ENCODE data around the gene NLRP6. TPM values are rescaled to one million over a fixed set of nuclear protein-coding genes. Genes with fewer than 3 reads are reported as not detected.

NLRP6 gene
- total and polyA plus RNA-seq, 2 of the 4 experiments (the other 2 are of a cell fraction) = not detected

DNA sequence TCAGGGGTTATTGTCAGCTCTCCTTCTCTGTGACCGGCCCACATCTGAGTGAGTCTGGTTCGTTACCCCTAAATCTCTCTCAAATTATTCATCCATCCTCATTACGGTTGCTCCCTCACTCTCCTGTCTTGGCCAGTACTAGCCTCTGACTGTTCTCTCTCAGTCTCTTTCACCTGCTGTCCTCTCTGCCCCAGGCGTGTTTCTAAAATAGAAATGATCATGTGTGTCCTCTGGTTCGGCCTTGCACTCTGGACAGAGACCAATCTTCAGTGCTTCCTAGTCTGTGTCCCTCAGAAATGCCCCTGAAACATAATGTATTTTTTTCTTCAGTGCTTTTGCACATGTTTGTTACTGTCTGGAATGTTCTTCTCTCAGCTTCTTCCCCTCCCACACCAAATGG is 36.6 kb upstream of the NLRP6 start:
- dilution Hi-C loops (cut with HindIII; ENCODE audit: low sequenced_read_pairs, unreplicated experiment) (no loop called here), in situ Hi-C loops (cut with MboI; ENCODE audit: low sequenced_read_pairs) (loop anchor here (5.0 kb wide), 1 partner anchor 36 kb away; the partner anchor contains the start of gene NLRP6), intact Hi-C loops (cut with micrococcal nuclease) (no loop called here)
- Histone ChIP-seq H4K20me1 (ENCODE audit: insufficient read depth, low read length) (peaks cover 12% of the 10 kb centered on the region), H2BK120ac (ENCODE audit: low read depth, low read length) (no peak overlapping the region), H2BK5ac (ENCODE audit: low read depth, low read length, poor library complexity, severe bottlenecking) (no peak overlapping the region), H2AFZ (replicated peaks; ENCODE audit: low read length, poor library complexity) (no peak overlapping the region), H3K36me3 (ENCODE audit: control insufficient read depth, insufficient read depth, low read length) (peaks cover 30% of the 10 kb centered on the region), H2AK5ac (ENCODE audit: low read depth, low read length) (no peak overlapping the region), H2BK20ac (ENCODE audit: low read depth, low read length) (no peak overlapping the region), H3K18ac (ENCODE audit: low read depth, low read length) (no peak overlapping the region), H3K9me3 (ENCODE audit: control insufficient read depth, insufficient read depth, low read length) (no peaks in the 10 kb centered on the region), H3K9ac (ENCODE audit: low read depth, low read length) (no peak overlapping the region), H2AK9ac (replicated peaks; ENCODE audit: low read depth, low read length, poor library complexity) (no peak overlapping the region), H4K8ac (ENCODE audit: low read depth in 2 of 2, low read length in 2 of 2) (no peak overlapping the region), H3K23ac (ENCODE audit: low read depth, low read length) (no peak overlapping the region), H3K27ac (ENCODE audit: insufficient read depth, low read length) (no peak overlapping the region), H3K4me2 (ENCODE audit: low read depth, low read length) (no peak overlapping the region), H3K56ac (ENCODE audit: extremely low read depth, insufficient read depth, low read length) (no peak overlapping the region), H3K4me3 (ENCODE audit: insufficient read depth, low read depth, low read length) (no peak overlapping the region), H3K79me1 (ENCODE audit: low read depth in 1 of 2, low read length in 2 of 2) (peaks cover 26 to 38% of the 10 kb centered on the region in 2 experiments), H4K91ac (ENCODE audit: insufficient read depth, low read depth, low read length) (no peak overlapping the region), H3K4me1 (ENCODE audit: control insufficient read depth, insufficient read depth, low read length) (no peaks in the 10 kb centered on the region; the same call in 1 of the 2 replicates), H2BK15ac (ENCODE audit: low read depth, low read length) (no peak overlapping the region), H3K14ac (replicated peaks; ENCODE audit: low read depth, low read length) (no peak overlapping the region), H4K5ac (ENCODE audit: low read depth, low read length) (no peak overlapping the region), H3K9me1 (ENCODE audit: insufficient read depth, low read length) (0 out of 2 replicates have a peak, but pooled peaks cover 5% of the 10 kb centered on the region), H3K4ac (ENCODE audit: low read depth, low read length) (no peak overlapping the region), H3K27me3 (ENCODE audit: control insufficient read depth, insufficient read depth, low read length) (no peaks in the 10 kb centered on the region)
- TF ChIP-seq MAZ (IDR thresholded peaks at IDR 0.05; ENCODE audit: borderline replicate concordance, low read depth, low read length) = no peak
- TF ChIP-seq RFX5 (IDR thresholded peaks at IDR 0.05; ENCODE audit: low read depth, low read length) = no peak
- TF ChIP-seq MXI1 (IDR thresholded peaks at IDR 0.05; ENCODE audit: borderline replicate concordance, low read depth, low read length) = no peak
- no peak for TF ChIP-seq SMC3 (IDR thresholded peaks at IDR 0.05; ENCODE audit: low read depth, low read length)
- no peak for TF ChIP-seq NFE2L2 (IDR thresholded peaks at IDR 0.05; ENCODE audit: low read depth, low read length)
- no peak for TF ChIP-seq USF2 (IDR thresholded peaks at IDR 0.05; ENCODE audit: low read depth, low read length)
- no peak for TF ChIP-seq BHLHE40 (IDR thresholded peaks at IDR 0.05; ENCODE audit: low read depth, low read length)
- TF ChIP-seq, protein P1, sequence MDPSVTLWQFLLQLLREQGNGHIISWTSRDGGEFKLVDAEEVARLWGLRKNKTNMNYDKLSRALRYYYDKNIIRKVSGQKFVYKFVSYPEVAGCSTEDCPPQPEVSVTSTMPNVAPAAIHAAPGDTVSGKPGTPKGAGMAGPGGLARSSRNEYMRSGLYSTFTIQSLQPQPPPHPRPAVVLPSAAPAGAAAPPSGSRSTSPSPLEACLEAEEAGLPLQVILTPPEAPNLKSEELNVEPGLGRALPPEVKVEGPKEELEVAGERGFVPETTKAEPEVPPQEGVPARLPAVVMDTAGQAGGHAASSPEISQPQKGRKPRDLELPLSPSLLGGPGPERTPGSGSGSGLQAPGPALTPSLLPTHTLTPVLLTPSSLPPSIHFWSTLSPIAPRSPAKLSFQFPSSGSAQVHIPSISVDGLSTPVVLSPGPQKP (IDR thresholded peaks at IDR 0.05; ENCODE audit: borderline replicate concordance, low read depth, low read length) = no peak
- no peak for TF ChIP-seq FOS (IDR thresholded peaks at IDR 0.05; ENCODE audit: low read depth, low read length)
- no peak for TF ChIP-seq CEBPB (IDR thresholded peaks at IDR 0.05; ENCODE audit: low read depth, low read length)
- no peak for TF ChIP-seq CHD1 (IDR thresholded peaks at IDR 0.05; ENCODE audit: low read depth, low read length)
- no peak for DNase-seq
- ChIA-PET CTCF (interaction anchor here (2.3 kb wide), 1 partner anchor 9 kb away, joined by 10 read pairs; no protein-coding TSS in a partner anchor), POLR2A (ENCODE audit: unreplicated experiment) (no interaction called here)
- BruUV-seq (replicated peaks) = no TSS peak
- WGBS, 2 experiments (ENCODE audit: extremely low coverage in 2 of 2, insufficient read length in 1 of 2) = 100% methylated on average over 2 of the region's 5 CpGs; no CpG with 5 or more reads in 1 of the 2 experiments
- no peak for ATAC-seq (ENCODE audit: low read depth)
